H1 (cell line): ENCODE data around the gene CSTF3. TPM values are rescaled to one million over a fixed set of nuclear protein-coding genes. Genes with fewer than 3 reads are reported as not detected.

Source experiments
- ASH2L ChIP-seq: fragments of 200-600, 300-600 bp; sonication (generic); IDR thresholded peaks from one replicate; pipeline ENCODE4 v1.7.1; 2017; ENCODE audit warnings: low read length
- BCL11A ChIP-seq, 2 experiments: IDR thresholded peaks; one replicate each; pipeline ENCODE4 v1.6.1; 2011; ENCODE audit warnings: low read depth in 2 of 2, low read length in 2 of 2, mild to moderate bottlenecking in 2 of 2
- CHD2 ChIP-seq: IDR thresholded peaks from 2 replicates; pipeline ENCODE4 v1.6.1; 2012; ENCODE audit warnings: low read length, improper control_type of control experiment
- CREB1 ChIP-seq: IDR thresholded peaks from 2 replicates; pipeline ENCODE4 v1.6.1; 2012; ENCODE audit warnings: inconsistent platforms
- E2F6 ChIP-seq: IDR thresholded peaks from 2 replicates; pipeline ENCODE4 v1.6.1; 2012; ENCODE audit warnings: inconsistent platforms
- HDAC2 ChIP-seq, 2 experiments: fragments of 300-600 bp in 1 of 2; sonication (generic) in 1 of 2; IDR thresholded peaks; 2 replicates each; pipeline ENCODE4 v1.6.1; 2011 to 2012; ENCODE audit warnings: low read depth in 2 of 2, low read length in 2 of 2, mild to moderate bottlenecking in 2 of 2, moderate library complexity in 2 of 2, borderline replicate concordance in 1 of 2, inconsistent platforms in 1 of 2
- PHF8 ChIP-seq: fragments of 200-600 bp; sonication (generic); conservative IDR thresholded peaks from 2 replicates; pipeline ENCODE4 v1.7.1; 2012; ENCODE audit warnings: low read depth, mild to moderate bottlenecking, inconsistent platforms, low read length, moderate library complexity
- POLR2A ChIP-seq, 2 experiments: IDR thresholded peaks; 1 replicate in 1 of 2; 2 replicates in 1 of 2; pipeline ENCODE4 v1.6.1; 2011; ENCODE audit warnings: low read depth in 2 of 2, low read length in 2 of 2, mild to moderate bottlenecking in 2 of 2; ENCODE audit errors: control extremely low read depth in 1 of 2
- POLR2AphosphoS5 ChIP-seq: IDR thresholded peaks from 2 replicates; pipeline ENCODE4 v1.6.1; 2011; ENCODE audit warnings: low read depth, low read length
- RBBP5 ChIP-seq: IDR thresholded peaks from 2 replicates; pipeline ENCODE4 v1.7.1; 2012; ENCODE audit warnings: low read depth, mild to moderate bottlenecking, inconsistent platforms, low read length, moderate library complexity, borderline replicate concordance
- SP1 ChIP-seq: IDR thresholded peaks from 2 replicates; pipeline ENCODE4 v1.6.1; 2011; ENCODE audit warnings: low read depth, low read length
- TBP ChIP-seq: IDR thresholded peaks from 2 replicates; pipeline ENCODE4 v1.6.1; 2011; ENCODE audit warnings: low read depth, low read length, improper control_type of control experiment
- polyA plus RNA-seq, 7 experiments: library from polyadenylated mRNA; depleted of rRNA in 3 of 7; stranded (reverse) in 5 of 7; unstranded in 2 of 7; fragments of >200 nt in 5 of 7; fragments of 200-250 nt in 2 of 7; gene quantifications; 1 replicate in 5 of 7; 2 replicates in 1 of 7; 4 replicates in 1 of 7; pipeline versions ENCODE4 v1.2.1 to v1.2.3, GENCODE V29; 2011 to 2013; ENCODE audit warnings: missing spikeins in 2 of 7, mixed read lengths in 2 of 7
- total RNA-seq: library from RNA; stranded (reverse); fragmentation: NEBNext Ultra II Directional; extraction: Animal tissue kit (Norgen Biotek cat#: 25700); gene quantifications from 2 replicates; pipeline ENCODE4 v1.2.1, GENCODE V29; 2021

CSTF3 gene
- total and polyA plus RNA-seq, 2 of the 8 experiments (the other 6 are each of a cell fraction or from before 2014, with no cell fraction given): 22.3 to 54.7 TPM

GRCh38 chr11:33039274-33040032 lies 121.8 kb downstream of the CSTF3 start, which contains the start of gene TCP11L1 (continued):
- TF ChIP-seq HDAC2 (IDR thresholded peaks at IDR 0.05; ENCODE audit: borderline replicate concordance in 1 of 2, low read depth in 2 of 2, low read length in 2 of 2) (peak in 1 of 2 experiments; percentile 95; a peak in 2 of 4 replicates), SP1 (peak; percentile 72), POLR2AphosphoS5 (peak; percentile 42; the same call in 1 of the 2 replicates), POLR2A (IDR thresholded peaks at IDR 0.05; ENCODE audit: control extremely low read depth in 1 of 2, low read depth in 2 of 2, low read length in 2 of 2) (peak in 1 of 2 experiments; percentile 74; a peak in 2 of 3 replicates), ASH2L (peak; percentile 86), RBBP5 (peak; percentile 97; the same call in 1 of the 2 replicates), E2F6 (0 out of 2 replicates have a peak, but pooled peaks have one; percentile 15), CREB1 (peak; percentile 67; the same call in 1 of the 2 replicates), CHD2 (no peak), PHF8 (peak; percentile 88), BCL11A (IDR thresholded peaks at IDR 0.05; ENCODE audit: low read depth in 2 of 2, low read length in 2 of 2) (no peak), TBP (0 out of 2 replicates have a peak, but pooled peaks have one; percentile 69)
